ENCODE measurements around the gene S100P.
"Not testable (repeated sequence)": the region's sequence is repeated elsewhere in the genome, so short reads cannot be mapped to it uniquely, and the experiment has no call there.

Gene S100P

DNA sequence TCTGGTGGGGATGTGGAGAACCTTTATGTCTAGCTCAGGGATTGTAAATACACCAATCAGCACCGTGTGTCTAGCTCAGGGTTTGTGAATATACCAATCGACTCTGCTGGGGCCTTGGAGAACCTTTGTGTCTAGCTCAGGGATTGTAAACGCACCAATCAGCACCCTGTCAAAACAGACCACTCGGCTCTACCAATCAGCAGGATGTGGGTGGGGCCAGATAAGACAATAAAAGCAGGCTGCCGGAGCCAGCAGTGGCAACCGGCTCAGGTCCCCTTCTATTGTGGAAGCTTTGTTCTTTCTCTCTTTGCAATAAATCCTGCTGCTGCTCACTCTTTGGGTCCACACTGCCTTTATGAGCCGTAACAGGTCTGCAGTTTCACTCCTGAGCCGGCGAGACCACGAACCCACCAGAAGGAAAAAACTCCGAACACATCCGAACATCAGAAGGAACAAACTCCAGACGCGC is 20.5 kb upstream of the S100P start:
- not testable (repeated sequence) for DNase-seq (ENCODE audit: low spot score)

DNA sequence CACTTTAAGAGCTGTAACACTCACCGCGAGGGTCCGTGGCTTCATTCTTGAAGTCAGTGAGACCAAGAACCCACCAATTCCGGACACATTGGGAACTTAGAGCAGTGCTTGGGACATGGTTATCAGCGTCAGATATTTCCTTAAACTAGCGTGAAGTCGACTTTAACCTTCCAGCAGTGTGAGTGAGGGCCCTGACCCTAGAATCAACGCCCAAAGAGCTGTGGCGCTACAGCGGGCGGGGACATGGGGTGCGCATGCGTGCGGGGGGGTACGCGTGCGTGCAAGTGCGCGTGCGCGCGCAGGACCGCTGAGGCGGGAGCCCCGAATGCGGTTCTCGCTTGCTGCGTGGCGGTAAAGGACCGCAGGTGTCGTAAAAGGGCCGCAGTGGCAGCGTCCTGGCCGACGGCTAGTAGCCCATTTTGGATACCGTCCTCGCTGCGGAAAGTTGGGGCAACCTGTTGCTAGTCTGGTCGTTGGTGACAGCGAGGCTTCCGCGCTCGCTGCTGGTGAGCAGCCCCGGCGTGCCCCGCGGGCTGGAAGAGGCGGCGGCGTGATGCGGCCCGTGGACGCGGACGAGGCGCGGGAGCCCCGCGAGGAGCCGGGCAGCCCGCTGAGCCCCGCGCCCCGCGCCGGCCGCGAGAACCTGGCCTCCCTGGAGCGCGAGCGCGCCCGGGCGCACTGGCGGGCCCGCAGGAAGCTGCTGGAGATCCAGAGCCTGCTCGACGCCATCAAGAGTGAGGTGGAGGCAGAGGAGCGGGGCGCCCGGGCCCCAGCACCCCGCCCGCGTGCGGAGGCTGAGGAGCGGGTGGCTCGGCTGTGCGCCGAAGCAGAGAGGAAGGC is 19.8 kb upstream of the S100P start:
- peak; percentile 83 for DNase-seq (ENCODE audit: low spot score)

DNA sequence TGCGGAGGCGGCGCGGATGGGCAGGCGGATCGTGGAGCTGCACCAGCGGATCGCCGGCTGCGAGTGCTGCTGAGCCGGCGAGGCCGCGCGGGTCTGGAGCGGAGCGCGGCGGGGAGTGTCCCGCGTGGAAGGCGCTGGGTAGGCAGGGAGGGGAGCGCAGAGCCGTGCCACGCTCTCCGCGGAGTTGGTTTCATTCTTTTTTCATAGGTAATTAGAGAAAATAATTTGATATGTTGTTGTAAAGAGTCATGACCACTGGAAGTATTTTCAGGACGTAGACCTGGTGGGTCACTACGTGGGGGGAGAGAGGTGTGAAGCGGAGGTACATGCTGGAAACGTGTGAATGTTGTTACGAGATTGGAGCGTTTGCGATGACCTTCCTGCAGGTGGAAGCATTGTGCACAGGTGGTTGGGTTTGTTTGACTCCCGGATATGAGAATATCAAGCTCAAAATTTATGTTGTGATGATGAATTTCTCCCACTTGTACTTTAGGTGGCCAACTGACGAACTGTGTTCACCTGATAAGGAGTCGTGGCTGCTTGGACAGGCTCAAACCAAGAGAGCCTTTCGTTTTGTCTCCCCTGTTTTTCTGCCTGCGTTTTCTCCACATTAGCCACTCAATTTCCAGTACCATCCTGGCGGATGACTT is 19.1 kb upstream of the S100P start:
- no peak for DNase-seq (ENCODE audit: low spot score)

DNA sequence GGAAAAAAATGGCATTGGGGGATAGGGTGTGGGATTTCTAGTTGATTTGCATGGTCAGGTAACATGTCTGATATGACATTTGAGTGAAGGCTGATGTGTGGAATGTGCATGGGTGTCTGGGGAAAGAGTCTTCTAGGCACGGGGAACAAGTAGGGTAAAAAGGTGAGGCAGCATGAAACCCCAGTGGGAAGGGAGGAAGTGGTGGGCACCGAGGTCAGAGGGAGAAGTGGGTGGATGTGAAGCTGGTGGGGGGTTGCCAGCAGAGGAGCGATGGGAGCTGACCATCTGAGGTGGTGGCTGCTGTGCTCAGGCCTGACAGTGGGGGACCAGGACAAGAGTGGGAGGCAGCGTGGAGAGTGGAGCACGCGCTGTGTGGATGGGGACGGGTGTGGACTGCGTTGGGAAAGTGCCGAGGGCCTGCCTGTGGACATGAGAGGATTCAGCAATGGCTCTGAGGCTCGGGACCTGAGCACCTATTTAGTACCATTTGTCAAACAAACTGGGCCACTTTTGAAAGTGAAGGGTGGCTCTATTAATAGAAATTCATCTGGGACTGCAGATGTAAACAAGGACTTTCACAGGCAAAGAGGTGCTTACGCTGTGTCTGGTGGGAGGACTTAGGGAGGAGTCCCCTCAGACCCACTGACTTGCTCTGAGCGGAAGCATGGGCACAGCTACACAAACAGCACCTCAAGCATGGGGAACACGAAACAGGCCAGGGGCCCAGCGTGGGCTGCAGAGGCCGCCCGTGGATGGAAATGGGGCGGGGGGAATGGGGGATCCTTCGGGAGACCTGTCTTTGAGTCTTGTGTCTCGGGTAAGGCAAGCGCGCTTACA is 16.7 kb upstream of the S100P start:
- no peak for DNase-seq (ENCODE audit: low spot score)

DNA sequence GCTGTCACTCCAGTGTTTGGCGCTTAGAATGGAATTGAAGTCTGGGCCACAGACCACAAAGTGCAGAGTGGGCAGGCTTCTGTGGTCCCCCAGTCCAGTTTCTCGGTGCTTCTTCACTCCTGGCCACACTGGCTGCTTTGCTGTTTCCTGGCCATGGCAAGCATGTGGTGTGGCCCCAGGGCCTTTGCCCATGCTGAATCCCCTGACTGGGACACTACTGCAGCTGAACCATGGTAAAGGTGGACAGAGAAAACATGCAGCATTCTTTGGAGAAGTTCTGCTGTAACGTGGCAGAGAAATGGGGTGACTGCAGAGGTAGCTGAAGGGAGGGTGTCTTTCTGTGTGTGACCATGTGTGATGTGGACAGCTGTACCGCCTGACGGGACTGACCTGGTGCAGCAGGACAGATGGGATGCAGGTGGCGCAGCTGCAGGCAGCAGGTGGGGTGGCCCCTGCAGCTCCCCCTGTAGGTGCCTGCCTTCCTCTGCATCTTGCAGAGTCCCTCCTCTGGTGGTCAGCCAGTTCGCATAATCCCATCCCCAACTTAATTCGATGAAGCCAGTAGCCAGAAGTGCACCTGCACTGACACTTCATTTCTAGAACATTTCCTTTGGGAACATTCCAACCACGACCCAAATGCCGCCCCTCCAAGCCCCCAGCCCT is 13.2 kb upstream of the S100P start:
- DNase-seq (ENCODE audit: low spot score), result no peak

DNA sequence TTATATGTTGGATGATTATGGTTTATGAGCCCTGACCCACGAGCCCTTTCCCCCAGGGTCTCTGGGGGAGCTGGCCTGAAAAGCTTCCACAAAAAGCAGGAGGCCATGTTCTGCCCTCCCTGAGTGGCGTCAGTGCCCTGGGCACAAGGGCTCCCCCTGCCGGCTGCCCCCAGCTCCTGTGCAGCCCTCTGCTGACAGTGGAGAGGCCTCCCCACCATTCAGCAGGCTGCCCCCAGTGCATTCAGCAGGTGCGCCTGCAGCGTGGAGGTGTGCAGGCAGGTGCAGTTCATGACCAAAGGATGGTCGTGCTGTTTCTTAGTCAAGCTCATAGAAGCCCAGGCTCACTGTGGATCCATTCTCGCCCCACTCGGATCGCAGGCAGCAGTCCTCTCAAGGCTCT is 12.5 kb upstream of the S100P start:
- DNase-seq (ENCODE audit: low spot score), result no peak

DNA sequence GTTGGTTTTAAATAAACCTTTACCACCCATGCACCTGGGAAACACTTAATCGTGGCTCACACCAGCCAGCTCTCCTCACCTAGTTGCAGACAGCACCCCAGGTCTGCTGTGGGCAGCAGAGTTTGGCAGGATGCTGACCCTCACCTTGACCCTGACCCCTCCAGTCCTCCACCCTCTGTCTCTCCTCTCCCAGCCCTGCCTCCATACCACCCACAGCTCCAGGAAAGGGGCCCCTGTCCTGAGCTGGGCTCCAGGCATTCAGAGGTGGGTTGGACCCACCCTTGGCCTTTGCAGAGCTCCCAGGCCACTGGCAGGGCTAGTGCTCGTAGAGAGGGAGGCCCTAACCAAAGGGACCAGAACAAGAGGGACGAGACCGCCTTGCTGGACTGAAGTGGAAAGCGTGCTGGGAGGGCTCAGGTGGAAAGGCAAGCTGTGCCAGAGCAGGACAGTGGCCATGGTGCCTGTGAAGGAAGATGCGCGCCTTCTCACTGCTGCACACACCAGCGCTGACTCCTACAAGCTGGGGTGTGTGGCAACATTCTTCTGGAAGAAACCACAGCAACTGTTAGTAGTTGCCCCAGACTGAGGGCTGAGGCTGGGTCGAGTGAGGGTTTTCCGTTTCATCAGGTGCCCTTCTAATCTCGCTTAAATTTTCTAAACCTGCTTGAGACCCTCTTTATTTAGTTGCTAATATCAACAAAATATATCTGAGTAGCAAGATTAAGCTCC is 10.7 kb upstream of the S100P start:
- no peak for DNase-seq (ENCODE audit: low spot score)

DNA sequence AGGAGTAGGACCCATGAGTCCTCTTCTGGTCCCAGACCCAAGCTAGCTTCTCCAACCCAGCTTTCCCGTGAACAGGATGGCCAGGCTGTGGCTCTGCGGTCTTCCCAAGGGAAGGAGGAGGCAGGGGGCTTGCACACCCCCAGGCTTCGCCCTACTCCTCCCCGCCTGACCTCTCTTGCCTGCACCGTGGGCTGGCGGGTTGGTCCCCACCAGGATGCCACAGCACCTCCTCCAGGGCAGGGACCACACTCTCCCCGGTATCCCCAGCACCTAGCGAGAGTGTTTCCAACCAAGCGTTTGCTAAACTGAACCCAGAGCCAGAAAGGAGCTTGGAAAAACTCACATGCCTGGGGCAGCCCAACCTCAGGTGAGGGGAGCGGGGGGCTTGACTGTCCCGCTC is 9.0 kb upstream of the S100P start:
- no peak for DNase-seq (ENCODE audit: low spot score)

DNA sequence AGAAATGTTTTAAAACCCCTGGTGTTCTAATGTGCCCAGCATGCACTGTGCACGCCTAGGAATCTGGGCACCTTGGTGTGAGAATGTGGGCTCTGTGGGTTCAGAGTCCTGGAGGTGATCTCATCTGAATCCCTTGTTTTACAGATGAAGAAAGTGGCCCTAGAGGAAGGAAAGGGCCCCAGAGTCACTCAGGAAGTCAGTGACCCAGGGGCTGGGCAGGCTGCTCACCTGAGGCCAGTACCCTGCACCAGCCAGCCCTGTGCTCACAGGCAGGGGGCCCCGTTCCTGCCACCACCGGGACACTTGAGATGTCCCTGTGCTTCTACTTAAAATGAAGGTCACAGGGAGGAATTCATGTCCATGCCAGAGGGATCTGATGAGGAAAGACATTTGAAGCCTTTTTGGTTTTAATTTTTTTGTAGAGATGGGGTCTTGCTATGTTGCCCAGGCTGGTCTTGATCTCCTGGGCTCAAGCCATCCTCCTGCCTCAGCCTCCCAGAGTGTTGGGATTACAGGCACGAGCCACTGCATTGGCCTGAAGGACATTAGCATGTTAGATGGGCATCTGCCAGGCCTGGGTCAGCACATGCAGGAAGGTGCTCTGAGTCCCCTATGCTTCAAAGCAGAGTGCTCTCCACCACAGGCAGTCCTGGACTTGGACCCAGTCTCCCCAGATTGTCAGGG is 7.4 kb upstream of the S100P start:
- no peak for DNase-seq (ENCODE audit: low spot score)

DNA sequence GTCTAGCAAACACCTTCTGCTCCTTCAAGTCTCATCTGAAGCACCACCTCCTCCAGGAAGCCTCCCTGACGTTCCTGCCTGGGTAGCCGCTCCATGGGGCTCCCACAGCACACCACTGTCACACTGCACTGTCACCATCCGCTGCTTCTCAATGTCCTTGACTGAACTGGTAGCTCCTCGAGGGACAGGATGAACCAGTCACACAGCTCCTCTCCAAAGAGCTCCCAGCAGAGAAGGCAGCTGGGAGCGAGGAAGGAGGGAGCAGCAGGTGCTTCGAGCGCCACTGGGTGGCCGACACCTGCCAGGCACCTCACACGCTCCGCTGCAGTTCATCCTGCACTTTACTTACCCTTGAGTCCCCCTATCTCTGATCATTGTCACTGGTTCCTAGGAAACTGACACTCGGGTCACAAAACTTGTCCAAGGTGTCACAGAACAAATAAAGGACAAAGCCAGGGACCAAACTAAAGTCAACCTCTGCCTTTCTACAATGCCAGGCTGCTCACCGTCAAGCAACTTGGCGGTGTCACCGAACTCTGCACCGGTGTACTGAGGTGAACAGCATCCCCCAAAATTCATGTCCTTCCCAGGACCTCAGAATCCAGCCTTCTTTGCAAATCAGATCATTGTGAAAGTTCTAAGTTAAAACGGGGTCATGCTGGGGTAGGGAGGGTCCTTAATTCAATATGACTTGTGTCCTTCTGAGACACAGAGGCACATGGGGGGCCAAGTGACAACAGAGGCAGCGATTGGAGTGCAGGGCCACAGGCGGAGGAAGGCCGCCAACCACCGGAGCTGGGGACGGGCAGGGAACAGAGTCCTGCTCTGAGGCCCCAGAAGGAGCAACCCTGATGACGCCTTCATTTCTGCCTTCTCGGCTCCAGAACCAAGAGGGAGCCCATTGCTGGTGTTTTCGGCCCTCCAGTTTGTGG is 5.5 kb upstream of the S100P start:
- no peak for DNase-seq (ENCODE audit: low spot score)

DNA sequence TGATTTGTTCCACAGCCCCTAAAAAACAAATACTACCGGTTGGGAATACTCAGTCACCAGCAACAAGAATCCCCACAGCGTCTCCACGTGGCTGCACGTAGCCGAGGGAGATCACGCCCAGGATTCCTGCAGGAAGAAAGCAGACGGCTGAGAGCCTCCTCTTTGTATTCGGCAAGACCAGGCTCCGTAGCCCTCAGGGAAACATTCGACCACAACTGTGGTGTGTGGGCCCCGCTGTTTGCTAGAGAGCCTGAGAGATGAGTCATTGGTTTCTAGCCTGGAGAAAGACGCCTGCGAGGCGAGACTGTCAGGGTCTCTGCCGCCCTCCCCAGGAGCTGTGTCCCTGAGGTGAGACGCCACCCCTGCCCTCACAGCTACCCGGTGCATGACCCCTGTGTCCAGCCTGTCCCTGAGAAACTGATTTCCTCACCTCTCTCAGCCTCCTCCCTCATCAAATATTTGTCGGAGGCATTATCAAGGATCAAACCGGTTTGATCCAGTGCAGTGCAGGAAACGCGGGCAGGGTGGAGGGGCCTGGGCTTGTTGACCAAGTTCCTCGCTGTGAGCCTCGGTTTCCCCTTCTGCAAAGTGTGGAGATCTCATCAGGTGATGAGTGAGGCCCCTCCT is 4.7 kb upstream of the S100P start:
- peak; percentile 93 for DNase-seq (ENCODE audit: low spot score)

DNA sequence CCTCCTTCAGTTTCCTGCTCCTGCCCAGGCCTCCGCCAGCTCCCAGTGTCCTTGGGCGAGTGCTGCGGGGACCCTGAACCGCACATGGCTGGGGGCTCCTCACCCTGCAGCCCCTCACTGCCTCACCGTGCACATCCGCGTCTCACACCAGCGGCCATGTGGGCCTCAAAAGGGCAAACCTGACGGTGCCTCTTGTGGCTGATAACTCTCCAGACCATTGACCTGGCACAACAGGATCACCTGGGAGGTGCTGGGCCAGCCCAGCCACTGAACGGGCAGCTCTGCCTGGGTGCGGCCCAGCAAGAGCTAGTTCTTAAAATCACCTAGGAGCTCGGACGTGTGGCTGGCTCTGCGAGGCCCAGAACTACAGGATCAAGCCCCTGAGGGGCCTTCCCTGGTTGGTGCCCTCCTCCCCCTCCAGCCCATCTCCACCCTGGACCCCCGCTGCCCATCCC is 4.1 kb upstream of the S100P start:
- no peak for DNase-seq (ENCODE audit: low spot score)

DNA sequence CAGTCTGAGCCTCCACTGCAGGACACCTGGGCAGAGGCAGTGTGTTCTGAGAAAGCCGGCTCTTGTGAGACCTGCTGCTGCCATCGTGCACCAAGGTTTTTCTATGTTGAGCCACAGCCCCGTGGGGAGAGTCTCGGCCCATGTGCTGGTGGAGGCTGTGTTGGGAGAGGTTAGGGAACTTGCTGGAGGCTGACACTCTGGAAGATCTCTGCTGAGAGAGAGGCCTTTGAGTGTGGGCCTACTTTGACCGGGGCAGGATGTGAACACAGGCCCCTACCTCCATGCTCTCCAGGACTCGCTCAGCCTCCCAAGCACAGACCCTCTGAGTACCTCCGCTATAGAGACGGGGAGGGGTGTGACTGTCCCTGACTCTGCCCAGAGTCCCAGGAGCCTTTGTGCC is 1.3 kb upstream of the S100P start:
- DNase-seq (ENCODE audit: low spot score), result no peak

DNA sequence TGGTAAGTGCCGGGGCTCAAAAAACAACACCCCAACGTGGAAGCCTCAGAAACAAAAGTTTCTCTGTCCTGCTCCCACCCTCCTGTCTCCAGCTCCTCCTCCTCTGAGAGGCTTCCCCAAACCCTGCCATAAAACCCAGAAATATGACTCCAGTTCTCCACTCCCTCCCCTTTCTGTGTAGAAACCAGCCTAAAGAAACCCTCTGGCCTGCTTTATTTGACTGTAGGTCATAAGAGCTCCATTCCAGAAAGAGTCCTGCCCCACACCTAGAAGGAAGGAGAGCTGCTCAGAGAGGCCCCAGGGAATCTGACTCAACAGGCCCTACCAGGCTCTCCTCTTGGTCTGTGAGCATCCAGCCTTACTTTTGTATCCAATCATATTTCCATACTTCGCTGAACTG is 872 bp upstream of the S100P start:
- DNase-seq (ENCODE audit: low spot score), result no peak

DNA sequence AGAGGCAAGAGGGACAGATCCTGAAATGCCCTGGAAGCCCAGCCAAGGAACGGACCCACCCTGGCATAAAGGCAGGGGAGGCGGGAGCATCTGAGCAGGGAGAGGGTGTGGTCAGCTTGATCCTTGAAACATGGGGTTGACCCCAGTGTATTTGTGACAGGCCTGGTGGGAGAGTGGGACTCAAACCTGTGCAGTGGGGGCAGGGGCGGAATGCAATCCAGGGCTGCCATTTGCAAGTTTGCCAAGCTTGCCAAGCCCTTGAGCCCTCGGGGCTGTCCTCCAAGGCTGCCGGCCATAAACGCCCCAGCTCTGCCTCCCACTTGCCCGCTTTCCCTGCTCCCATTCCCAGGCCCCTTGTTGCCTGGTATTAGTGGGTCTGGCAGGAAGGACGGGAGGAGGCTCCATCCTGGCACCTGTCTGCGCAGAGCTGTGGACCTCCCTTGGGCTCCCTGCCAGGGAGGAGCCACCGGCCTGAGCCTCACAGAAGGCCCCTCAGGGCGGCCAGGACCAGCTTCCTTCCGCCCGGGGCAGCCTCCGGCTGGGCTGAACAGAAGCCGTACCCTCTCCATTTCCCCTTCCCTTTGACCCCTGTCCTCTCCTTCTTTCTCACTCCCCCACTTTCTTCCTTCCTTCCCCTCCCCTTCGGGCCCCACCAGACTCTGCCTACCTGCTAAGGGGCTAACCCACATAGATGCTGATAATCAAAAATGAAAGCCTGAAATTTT is 661 bp downstream of the S100P start:
- no peak for DNase-seq (ENCODE audit: low spot score)

DNA sequence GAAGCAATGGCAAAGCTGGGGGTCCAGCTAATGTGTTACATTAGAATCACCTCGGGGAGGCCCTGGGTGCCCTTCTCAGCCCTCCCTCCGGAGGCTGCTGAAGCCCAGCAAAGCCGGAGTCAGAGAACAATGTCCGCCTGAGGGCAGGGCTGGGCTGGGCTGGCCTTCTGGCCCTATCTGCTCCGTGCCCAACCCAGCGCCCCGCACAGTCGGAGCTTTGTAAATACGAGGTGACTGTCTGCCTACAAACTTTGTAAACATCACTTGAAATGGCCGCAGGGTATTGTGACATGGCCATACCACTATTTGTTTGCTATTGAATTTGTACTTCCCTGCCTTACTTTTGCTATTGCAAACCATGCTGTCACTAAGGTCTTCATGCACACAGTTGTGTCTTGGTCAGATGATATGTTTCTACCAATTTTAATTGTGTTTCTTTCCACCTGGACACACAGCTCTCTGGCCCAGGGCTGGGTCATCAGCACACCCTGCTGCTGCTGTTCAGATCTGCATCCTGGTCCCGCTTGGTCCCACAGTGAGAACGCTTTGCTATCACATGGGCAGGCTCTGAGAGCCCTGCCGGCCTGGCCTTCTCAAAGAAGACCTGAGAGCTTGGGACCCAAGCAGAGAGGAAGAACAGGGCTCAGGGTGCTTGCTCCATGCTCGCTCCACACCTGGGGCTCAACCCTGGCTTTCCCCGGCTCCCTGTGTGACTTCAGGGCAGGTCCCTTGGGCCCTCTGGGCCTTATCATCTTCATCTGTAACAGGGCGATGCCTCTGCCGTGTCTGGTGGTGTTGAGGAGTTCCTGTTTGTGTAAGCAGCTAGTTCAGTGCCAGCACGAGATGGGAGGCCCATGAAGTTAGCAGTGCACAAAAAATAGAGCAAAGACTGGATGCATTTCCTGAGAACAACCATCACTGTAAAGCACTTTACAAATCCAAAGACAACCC is 2.3 kb downstream of the S100P start:
- DNase-seq (ENCODE audit: low spot score), result no peak

DNA sequence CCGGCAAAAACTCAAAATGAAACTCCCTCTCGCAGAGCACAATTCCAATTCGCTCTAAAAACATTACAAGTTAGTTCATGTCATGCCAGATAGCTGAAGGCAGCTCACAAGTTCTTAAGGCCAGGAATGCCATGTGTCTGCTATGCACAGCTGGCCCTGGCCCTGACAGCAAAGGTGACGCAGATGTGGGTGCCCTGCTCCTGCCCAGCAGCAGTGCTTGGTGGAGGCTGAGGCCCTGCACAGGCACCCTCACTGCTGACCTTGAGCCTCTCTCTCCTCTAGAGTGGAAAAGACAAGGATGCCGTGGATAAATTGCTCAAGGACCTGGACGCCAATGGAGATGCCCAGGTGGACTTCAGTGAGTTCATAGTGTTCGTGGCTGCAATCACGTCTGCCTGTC is 2.9 kb downstream of the S100P start:
- no peak for DNase-seq (ENCODE audit: low spot score)
